GM18517 (cell line): ENCODE measurements around the gene RAD23A.
"Not testable (repeated sequence)": the region's sequence is repeated elsewhere in the genome, so short reads cannot be mapped to it uniquely, and the experiment has no call there.

Experiments used
- ATAC-seq: cut with Tn5 transposase; IDR thresholded peaks from one replicate; pipeline ENCODE4 v1.9.1; 2021; ENCODE audit warnings: mild to moderate bottlenecking, moderate library complexity; ENCODE audit not compliant: unreplicated experiment

Gene RAD23A

DNA sequence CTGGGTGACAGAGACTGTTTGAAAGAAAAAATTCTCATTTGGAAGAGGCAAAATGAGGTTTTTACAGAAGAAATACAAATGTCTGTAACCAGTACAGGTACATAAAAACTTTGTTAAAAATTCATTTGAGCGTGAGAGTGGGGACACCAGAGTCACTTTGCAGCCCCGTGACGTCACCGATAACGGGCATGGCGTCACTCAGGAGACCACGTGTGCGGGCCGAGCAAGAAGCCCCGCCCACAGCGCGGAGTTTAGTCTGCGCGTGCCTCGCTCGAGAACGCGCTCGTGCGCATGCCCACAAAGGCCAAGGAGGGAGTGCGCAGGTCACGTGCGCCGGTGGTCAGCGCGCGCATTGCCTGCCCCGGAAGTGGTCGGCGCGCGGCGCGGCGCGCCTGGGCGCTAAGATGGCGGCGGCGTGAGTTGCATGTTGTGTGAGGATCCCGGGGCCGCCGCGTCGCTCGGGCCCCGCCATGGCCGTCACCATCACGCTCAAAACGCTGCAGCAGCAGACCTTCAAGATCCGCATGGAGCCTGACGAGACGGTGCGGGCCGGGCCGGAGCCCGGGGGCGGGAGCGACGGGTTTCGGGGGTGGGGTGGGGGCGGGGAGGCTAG is at the start of gene RAD23A:
RAD23A (plus strand) TSS at position 384 of the 613 bp plus-strand sequence; CDS start at position 471, 87 bp downstream.
- peak; percentile 77 for ATAC-seq

DNA sequence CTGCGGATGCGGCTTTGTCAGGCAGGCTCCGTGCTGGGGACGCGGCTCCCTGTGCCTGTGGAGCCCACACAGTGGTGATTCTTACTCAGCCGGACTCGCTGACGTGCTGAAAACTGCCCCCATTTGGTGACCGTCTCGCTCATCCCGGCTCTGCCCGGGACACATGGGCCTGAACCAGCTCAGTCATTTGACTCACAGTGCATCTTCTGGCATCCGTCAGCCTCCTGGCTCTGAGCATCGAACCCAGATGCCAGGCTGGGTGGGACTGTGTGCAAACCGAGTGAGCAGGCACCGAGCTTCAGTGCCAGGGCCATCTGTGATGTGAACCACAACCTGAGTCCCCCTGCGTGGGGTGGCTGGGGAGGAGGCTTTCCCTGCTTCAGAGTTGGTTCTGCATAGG is 49.2 kb upstream of the RAD23A start:
- ATAC-seq: no peak

DNA sequence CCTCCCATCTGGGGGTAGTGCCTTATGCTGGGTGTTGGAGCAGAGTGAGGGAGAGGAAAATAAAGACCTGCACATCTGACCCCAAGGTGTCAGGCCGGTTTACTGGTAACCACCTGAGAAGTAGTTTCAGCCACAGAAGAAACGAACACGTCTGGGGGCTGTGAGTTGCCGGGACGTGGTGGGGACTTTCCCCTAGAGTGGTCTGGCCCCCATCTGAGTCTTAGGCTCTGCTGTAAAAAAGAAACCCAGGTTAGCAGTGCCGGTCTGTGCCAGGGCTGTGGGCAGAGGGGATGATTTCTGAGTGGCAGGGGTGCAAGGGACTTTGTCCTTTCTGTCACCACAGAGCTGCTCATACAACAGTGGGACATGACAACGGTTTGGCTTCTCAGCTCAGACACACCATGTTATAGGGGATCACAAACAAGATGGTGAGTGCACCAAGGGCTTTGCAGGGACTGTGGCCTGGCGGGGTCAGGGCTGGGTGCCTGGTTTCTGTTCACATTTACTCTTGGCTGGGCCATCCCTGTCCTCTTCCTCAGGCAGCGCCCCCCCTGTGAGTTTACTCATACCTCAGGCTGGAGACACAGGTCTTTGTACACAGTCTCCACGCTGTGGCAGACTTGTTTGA is 45.7 kb upstream of the RAD23A start:
- ATAC-seq: peak; percentile 60

DNA sequence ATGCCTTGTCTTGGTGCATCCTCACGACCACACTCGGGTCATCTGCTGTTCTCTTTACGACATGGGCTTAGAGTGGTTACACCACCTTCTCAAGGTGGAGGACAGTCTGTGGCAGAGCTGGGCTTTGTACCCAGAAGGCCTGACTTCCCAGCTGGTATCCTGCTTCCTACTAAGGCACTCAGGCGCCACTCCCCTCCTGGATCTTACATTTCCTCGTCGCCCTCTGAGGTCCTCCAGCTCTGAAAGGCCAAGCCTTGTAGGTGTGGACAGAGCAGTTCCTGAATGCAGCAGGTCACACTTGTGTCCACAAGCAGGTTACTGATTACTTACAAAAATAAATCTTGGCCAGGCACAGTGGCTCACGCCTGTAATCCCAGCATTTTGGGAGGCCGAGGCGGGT is 38.5 kb upstream of the RAD23A start:
- no peak for ATAC-seq

DNA sequence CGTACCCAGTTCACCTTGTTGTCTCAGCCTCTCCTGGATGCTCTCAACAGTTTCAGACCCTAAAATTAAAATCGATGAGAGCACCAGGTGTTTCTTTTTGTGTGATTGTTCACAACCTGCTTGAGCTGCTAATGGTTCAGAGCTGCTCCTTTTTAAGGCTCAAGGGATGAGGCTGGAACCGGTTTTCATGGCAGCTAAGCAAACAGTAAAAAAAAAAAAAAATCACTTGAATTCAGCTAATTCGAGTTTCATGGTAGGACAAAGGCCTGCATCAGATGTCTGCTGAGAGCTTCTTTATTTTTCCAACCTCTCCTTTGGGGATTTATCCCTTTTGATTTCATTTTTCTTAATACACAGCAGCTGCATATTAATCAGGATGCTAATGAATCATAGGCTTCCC is 33.1 kb upstream of the RAD23A start:
- ATAC-seq: no peak

DNA sequence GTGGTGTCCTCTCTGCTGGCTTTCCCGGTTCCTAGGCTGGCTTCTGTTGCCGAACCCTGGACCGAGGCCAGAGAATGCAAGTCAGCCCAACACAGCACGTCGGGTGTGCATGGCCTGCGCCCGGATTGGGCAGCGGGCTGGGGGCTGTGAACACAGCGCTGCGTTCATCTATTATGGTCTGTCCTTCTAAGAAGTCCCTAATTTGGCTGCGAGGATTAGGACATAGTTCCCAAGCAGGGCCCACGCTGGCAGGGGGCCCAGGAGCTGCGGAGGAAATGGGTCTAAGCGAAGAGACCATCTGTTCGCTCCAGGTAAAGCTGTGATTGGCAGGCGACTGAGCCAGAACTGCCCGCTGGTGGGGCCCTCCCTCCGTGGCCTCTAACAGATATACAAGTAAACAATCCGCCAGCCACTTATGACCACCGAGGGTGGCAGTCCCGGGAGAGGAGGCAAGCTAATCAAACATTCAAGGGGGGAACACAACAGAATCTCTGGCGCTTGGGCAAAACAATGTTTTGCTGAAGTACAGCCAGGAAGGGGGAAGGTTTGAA is 32.6 kb upstream of the RAD23A start:
- no peak for ATAC-seq

DNA sequence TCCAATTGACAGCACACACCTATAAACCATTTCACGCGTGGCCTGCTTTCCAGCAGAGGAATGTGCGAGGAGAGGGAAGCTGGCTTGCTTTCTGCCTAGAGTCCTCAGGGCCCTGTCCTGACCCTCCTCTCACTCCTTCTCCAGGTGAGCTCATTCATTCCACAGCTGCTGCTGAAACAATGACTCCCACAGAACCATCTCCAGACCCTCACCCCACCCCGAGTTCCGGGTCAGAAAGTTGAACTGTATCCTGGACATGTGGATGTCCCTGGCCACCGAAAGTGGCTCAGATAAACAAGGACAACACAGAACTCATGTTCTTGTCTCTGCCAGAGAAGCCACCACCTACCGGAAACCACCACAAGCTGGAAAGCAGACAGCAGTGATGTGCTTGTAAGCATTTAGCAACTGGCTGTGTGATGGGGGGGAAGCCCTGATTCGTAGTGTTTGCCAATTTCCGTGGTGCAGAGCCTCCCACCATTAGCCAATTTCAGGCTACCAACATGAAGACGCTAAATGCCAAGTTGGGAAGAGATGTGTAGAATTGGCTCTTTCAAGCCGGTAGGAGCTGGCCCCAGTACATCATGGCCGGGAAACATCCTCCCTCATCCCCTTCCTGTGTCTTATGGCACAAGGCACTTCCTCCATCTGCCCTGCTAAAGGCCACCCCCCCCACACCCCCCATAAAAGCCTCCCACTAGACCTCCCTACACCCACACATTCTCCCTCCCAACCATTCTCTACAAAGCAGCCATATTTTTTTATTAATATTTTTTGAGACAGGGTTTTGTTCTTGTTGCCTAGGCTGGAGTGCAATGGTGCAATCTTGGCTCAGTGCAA is 31.6 kb upstream of the RAD23A start:
- no peak for ATAC-seq

DNA sequence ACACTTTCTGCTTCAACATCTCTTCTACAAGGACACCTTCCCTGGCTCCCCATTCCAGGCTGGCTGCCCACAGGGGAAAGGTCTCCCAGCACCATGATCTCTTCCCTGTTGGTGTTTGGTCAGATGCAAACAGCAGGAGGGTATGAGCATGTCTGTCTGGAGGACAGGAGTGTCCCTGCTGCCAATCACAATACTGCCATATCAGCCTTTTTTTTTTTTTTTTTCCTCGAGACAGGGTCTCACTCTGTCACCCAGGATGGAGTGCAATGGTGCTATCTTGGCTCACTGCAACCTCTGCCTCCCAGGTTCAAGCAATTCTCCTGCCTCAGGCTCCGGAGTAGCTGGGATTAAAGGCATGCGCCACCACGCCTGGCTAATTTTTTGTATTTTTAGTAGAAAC is 29.8 kb upstream of the RAD23A start:
- ATAC-seq: not testable (repeated sequence)

DNA sequence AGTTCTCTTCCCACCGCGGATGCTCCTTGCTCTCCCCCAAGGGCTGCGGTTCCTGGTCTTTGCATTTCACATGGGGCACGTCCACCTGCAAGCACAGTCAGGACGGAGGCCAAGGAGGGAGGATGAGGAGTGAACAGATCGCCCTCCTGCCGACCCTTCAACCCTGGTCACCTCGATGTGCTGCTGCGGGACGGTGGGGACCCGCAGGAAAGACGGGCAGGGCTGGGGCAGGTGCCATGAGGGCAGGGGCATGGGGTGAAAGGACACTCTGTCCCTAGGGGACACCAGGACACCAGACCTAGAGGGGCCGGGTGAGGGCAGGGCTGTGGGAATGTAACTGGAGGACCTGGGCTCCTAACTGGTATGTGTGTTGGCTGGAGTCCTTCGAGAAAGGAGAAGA is 27.4 kb upstream of the RAD23A start:
- ATAC-seq: no peak

DNA sequence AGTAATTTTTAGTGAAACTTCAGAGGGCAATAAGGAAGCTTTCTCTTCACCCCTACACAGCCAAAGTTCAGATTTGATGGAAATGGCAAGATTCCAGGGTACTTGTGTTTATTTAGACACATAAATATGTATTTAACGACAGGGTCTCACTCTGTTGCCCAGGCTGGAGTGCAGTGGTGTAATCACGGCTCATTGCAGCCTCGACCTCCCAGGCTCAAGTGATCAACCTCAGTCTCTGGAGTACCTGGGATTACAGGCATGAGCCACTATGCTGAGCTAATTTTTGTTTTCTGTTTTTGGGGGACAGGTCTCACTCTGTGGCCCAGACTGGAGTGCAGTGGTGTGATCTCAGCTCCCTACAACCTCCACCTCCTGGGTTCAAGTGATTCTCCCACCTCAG is 24.6 kb upstream of the RAD23A start:
- no peak for ATAC-seq

DNA sequence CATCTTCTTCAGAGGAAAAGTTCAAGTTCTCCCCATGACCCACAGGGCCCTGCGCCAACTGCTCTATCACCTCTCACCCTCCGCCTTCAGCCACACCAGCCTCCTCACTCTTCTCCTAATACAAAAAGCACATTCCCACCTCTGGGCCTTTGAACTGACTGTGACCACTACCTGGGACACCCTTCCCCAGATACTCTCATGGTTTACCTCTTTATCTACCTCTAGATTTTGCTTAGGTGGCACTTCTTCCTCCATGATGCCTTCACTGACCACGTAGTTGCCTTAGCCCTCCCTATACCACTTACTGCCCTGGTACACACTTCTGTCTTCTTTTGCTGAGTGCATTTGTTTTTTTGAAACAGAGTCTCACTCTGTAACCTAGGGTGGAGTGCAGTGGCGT is 22.7 kb upstream of the RAD23A start:
- ATAC-seq: no peak

DNA sequence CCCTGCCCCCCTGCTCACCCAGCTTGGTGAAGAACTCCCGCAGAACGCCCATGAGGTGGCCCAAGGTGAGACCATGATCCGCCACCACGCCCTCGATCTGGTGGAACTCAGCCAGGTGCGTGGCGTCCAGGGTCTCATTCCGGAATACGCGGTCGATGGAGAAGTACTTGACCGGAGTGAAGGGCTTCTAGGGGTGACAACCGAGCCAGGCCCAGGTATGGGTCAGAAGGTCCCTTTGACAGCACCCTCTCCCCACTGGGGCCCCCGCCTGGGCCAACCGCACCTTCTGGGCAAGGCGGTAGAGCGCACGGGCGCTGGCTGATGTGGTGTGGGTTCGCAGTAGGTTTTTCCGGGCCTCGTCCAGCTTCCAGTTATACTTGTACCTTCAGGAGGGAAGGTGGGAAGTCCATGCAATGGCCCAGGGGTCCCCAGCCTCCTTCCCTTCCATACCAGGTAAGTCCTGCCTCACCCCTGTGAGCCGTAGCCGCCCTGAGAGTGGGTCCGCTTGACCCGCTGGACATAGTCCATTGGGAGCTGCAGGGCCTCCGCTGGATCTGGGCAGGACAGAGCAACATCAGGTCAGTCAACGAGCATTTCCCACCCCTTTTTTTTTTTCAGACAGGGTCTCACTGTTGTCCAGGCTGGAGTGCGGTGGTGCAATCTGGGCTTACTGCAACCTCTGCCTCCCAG is 20.9 kb upstream of the RAD23A start:
- no peak for ATAC-seq

DNA sequence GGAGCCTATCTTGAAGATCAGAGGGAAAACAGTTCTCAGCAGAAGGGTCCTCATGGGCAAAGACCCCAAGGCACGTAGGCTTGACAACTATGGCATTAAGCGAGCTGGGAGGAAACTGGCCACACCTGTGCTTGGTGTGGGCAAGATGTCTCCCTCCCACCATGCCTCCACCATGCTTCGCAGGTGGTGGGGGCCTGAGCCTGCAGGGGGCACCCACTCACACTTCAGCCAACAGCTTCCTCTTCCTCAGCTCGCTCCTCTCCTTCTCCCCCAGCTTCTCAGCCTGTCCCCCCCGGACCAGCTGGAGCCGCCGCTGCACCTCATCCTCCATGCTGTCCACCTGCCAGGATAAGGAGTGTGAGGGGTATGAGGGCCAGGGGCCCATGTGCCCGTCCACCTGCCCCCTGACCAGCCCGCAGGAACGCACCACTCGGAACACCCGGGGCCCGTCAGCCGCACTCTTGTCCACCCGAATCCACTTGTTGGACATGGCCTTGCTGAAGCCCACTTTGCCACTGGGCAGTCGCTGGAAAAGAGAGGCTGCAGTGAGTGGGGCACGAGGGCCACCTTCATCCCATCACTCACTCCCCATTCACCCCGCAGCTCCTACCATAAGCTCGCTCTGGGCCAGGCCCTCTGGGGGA is 15.5 kb upstream of the RAD23A start:
- ATAC-seq: no peak

DNA sequence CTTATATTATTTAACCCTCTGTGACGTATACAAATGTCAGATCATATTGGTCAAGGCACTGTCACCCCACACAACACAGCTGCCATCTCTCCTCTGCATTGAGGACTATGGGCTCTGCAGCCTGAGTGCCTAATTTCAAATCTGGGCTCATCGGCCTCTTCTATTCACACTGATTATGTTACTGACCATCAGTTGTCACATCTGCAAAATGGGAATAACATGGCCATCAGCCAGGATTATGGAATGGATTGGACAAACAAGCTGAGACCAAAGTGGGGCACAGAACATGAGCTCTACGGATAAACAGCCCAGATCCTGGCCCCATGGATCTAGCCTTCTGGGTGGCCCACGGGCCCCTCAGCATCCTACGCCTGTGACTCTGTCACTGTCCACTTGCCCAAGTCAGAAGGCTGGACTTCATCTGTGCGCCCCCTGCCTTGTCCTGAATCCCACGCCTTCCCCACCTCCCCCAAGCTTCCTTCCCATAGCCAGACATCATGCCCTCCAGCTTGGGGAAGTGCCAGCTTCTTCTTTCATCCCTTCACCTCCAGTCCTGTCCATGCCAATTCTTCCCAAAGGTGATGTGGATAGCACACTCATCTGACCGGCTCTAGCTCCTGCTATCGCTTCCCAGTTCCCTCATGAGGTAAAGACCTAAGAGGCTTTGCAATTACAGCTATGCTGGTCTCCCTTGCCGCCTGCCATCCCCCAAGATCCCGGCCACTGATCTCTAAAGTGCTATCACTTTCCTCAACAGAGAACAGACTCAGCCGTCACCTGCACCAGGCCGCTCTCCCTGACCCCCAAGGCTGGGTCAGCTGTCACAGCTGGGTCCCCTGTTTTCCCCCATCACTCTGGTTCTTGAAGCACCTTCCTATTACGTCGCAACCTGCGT is 13.0 kb upstream of the RAD23A start:
- ATAC-seq: no peak

DNA sequence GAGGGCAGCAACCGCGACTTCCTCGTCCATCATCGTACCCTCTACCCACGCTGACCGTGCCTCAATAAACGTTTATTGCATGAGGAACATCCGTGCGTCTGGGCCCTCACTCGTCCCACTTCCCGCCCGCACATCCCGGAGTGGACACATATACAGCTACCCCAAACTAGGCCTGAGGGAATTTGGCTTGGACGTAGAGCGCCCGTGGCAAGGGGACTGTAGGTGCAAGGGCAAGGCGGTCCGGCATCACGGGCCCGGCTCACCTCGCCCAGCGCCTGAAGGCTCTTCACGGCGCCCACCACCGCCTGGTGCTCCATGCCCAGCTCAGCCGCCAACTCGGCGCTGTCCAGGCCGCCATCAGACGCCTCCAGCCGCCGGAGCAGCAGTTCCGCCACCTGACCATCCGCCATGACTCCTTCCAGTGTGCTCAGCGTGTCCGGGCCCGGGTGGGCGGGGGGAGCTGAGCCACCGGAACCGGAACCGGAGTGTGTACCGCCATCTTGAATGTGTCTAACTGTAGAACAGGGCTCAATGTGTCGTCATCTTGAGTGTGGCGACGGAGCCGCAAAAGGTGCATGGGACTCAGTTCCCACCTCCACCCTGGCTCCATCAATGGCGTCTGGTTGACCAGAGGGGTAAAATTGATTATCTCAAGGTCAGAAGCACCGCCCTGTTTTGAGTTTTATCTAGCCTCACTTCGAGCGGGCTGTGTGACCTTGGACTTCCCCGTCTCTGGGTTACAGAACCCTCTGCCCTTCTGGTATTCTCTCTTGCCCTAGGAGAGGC is 12.2 kb upstream of the RAD23A start, which contains the start of gene FARSA:
FARSA (minus strand) TSS at position 425 of the 786 bp plus-strand sequence; CDS start at position 410, 15 bp downstream.
- peak; percentile 46 for ATAC-seq

DNA sequence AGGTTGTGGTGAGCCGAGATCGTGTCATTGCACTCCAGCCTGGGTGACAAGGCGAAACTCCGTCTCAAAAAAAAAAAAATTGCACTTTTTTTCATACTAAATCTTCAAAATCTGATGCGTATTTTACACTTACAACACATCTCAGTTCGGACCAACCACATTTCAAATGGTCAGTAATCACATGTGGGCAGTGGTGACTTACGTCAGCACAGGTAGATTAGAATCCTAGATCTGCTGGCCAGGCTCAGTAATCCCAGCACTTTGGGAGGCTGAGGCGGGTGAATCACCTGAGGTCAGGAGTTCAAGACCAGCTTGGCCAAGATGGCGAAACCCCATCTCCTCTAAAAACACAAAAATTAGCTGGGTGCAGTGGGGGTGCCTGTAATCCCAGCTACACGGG is 10.6 kb upstream of the RAD23A start:
- ATAC-seq: no peak

DNA sequence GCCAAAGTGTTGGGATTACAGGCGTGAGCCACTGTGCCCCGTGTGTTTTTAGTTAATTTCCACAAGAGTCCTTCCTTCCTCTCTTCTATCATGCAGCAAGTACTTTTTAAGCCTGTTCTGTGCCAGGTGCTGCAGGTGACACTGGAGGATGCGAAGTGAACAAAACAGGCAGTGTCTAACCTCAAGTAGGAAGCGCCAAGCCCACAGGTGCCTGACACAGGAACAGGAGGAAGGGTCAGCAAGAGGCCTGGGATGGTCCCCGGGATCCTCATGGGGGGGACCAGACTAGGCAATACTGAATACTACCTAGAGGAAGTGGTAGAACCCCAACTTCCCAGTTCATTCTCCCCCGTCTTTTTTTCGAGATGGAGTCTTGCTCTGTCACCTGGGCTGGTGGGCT is 9.1 kb upstream of the RAD23A start:
- ATAC-seq: no peak

DNA sequence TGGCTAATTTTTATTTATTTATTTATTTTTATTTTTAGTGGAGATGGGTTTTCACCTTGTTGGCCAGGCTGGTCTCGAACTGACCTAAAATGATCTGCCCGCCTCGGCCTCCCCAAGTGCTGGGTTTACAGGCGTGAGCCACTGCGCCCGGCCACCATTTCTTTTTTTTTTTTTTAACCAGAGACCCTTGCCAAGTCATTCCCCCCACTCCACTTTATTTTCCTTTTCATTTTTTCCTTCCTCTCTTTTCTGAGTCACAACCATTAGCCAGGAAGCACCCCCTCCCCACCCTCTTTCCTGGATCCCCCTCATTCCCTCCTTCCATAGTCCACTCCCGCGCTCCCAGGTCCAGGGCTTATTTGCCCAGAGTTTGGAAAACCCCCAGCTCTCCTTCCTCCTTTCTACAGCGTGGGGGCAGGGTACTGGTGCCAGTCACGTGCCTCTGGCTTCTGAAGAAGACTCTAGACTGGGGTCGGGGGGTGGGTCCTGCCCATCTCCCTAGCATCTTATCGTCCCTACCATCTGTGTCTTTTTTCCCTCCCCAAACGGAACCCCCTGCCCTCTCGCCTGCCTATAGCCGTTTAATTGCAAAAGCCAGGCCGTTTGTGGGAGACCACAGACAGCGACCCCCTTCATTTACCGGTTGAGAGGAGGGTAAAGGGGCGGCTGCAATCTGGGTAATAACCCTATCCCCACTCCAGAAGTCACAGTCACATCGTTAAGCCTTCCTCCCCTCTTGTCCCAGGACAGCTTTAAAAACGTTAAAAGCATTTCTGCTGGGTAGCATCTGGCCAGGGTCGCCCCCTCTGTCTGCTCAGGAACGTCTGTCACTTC is 8.4 kb upstream of the RAD23A start:
- no peak for ATAC-seq
